Fibroblast of the conjunctiva (primary cell): Measurements from ENCODE around the gene KRT79.

Experiments
- DNase-seq: peaks from one replicate; pipeline ENCODE4 v3.0.0-alpha.2; 2010; ENCODE audit warnings: low read depth

KRT79 gene

GRCh38 chr12:52791271-52792184 is 42.6 kb downstream of the KRT79 start:
- DNase-seq: no peak

- DNase-seq: no peak
These were observed 43.5 kb downstream of the KRT79 start for GRCh38 chr12:52790427-52791270.

GRCh38 chr12:52789637-52790426 is 44.3 kb downstream of the KRT79 start:
- no peak for DNase-seq

GRCh38 chr12:52788876-52789636 is 45.1 kb downstream of the KRT79 start:
- DNase-seq: no peak

DNA sequence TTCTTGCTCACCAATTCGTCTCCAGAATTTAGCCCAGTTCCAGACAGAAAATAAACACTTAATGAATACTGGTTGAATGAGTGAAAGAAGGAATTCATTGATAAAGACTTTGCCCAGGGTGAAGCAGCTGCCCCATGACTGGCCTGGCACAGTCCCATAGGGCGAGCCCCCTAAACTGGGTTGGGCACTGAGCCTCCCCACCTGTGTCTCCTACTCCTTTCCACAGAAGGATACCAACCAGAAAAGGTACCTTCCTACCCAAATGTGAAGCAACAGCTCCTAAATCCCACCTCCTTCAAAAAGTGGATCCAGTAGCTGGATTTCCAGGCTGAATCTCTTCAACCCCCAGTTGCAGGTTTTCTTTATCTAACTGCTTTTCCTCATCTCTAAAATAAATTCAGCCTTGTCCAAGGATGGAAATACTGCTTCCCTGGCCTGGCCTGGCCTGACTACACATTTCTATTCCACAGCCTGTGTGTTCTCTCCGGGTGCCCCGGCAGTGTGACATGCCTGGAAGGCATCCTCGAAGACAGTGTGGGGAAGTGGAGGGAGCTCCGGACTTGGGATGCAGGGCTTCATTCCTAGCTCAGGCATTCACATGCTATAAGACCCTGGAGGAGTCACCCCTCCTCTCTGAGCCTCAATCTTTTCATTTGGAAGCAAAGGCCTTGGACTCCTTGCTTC is 45.8 kb downstream of the KRT79 start:
- no peak for DNase-seq

DNA sequence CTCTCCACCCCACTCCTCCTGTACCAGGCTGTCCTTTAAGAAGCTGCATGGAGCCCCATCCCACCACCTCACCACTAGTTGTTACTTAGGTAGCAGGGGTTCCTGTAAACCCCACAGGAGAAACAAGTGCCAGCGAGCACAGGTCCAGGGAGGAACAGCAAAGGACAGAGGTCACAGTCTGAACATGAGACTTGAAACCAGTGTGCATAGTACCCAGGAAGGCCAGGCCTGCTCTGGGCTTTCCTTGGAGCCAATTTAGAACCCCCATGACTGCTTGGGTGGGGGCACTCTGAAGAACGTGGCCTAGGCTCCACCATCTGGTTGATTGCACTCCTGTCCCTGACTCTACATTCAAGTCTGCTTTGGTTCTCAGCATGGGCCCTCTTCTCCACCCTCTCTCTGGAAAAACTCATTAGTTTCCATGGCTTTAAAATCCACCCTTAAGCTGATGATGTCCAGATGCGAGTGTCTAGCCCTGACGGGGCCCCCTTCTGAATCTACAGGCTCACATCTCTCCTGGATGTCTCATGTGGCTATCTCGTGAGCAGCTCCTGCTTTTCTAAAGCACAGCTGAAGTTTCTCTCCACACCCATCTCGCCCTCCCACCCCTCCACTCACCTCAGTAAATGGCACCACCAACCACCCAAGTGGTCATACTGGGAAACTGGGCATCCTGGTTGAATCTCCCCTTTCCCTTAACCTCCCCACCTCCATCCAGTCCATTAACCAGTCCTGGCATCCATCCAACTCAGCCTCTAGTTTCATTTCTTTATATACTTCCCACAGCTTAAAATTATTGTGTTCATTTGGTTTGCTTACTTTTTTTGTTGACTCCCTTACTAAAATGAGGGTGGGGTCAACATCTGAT is 46.6 kb downstream of the KRT79 start:
- DNase-seq: no peak

DNA sequence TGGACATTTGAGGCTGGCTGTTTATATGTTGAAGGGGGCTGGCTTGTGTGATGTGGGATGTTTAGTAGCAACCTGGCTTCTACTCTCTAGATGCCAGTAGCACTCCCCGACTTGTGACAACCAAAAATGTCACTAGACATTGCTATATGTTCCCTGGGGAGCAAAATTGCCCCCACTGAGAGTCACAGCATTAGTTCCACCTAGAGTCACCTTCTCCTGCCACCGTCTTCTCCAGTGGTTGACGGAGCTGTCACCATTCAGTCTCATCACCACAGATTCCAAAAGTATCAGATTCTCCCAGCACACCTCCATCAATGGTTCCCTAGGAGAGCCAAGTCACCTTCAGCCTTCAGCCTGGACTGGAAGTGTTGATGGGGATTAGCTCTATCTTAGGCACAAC is 49.2 kb downstream of the KRT79 start:
- no peak for DNase-seq

DNA sequence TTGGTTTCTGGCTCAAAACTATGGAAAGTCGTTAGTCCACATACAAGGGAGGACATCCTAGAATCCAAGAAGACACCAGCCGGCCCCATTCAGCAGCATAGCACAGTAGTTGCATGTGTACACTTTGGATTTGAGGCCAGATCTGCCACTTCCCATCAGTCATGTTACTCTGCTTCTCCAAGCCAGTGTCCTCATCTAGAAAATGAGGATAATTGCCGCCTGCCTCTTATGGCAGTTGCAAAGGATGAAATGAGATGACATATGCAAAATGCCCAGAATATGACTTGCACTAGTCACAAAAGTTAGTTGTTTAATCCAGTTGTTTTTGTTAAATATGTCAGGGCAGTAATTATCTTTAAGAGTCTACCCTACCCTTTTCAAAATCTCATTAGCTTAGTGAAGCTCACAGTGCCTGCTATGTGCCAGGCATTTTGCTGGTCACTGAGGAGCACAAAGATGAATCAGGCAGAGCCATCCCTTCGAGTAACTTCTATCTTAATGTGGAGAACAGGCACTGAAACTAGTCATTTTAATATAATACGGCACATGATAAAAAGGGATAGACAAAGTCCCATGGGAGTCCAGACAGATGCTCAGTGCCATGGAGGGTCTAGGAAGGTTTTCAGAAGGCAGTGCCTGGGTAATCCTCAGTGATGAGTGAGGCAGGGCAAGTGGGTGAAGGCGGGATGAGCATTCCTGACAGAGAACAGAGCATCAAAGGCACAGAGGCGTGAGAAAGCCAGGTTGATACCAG is 50.4 kb downstream of the KRT79 start:
- no peak for DNase-seq

DNA sequence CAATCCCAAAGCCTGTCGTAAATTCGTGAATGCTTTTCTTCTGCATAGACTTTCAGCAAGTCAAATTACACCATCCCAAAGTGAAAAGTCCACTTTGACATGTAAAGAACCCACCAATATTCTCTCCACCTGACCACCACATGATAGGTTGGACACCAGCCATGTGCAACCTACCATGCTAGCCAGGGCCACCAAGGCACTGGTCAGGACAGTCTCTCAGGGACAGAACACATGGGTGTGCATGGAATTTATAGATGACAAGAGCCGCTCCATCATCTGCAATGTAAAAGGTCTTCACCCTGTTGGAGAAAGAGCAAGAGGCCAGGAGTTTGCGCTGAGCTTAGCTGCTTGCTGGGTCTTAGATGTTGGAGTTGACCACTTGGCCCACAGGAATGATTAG is 51.6 kb downstream of the KRT79 start:
- DNase-seq: no peak

DNA sequence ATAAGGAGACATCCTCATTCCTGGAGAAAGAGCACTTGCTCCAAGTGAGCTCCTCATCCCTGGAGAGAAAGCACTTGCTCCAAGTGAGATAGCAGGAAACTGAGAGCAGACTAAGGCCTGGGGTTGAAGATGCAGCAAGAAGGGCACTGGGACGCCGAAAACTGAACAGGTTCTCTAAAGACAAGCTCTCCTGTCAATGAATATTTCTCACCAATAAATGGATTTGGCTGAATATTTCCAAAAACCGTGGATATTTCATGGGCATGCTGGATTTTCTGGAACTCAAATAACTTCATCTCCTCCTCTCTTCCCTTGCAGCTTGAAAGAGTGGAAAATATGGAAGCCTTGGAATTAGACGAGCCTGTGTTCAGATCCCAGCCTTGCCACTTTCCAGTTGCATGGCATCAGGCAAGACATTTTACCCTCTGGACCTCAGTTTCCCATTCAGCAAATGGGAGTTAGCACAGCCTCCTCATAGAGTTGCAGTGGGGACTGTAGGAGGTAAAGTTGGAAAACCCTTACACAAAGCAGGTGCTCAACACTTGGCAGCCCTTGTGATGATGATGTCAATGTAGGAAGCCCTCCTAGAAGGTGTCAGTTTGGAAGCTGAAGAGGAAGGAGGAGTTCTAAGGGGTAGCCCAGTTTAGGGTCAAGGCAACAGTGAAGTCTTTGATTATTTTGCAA is 52.6 kb downstream of the KRT79 start:
- no peak for DNase-seq

DNA sequence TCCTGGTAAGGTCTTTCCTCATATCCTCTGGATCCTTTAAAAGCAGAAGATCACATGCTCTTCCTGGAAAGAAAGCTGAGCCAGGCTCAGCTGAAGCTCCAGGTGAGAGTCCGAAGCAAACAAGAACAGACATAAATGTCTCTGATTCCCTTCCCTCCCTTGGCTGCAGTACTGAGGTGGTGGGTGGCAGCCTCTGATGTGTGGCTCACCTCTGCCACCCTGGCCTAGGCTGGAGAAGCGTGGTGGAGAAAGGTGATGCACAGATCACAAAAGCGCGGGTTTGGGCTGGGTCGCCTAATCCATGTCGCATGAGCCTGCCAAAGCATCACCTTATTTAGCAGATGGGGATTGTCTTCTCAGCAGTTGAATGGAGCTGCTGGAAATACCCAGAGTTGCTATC is 54.2 kb downstream of the KRT79 start:
- no peak for DNase-seq

GRCh38 chr12:52778833-52779232 is 55.3 kb downstream of the KRT79 start:
- DNase-seq: no peak

DNA sequence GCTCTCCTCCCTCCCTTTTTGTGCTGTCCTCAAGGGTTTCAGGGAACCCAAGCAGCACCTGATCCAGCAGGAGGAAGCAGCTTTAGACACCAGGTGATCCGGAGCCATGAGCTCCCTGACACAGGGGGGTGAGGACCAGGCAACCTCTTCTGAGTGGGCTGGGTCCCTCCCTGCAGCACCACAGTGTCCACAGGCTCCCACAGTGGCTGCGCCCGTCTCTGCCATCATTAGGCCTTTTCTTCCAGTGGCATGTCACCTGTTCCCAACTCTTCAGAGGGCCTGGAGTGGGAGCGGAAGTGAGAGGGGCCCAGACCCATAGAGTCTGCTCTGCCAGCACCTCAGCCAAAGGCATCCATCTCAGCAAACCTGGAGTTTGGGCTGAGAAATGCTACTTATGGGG is 56.5 kb downstream of the KRT79 start:
- DNase-seq: no peak

- no peak for DNase-seq
These were observed 57.2 kb downstream of the KRT79 start, which contains the start of gene KRT76 for GRCh38 chr12:52776913-52777395. TSS of gene KRT76 (minus strand) at chr12:52777345. CDS start at chr12:52777291, 54 bp downstream.

DNA sequence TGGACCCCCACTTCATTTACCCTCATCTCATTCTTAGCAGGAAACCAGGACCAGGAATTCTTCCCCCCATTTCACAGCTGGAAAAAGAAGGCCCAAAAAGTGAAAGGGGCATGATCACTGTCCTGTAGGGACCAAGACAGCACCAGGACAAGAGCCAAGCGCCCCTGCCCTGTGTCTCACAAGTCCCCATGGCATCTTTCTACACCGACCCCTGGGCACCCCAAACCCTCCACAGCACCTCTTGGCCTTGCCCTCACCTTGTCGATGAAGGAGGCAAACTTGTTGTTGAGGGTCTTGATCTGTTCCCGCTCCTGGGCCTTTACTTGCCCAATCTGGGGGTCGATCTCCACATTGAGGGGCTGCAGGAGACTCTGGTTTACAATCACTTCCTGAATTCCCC is 57.7 kb downstream of the KRT79 start:
- no peak for DNase-seq

DNA sequence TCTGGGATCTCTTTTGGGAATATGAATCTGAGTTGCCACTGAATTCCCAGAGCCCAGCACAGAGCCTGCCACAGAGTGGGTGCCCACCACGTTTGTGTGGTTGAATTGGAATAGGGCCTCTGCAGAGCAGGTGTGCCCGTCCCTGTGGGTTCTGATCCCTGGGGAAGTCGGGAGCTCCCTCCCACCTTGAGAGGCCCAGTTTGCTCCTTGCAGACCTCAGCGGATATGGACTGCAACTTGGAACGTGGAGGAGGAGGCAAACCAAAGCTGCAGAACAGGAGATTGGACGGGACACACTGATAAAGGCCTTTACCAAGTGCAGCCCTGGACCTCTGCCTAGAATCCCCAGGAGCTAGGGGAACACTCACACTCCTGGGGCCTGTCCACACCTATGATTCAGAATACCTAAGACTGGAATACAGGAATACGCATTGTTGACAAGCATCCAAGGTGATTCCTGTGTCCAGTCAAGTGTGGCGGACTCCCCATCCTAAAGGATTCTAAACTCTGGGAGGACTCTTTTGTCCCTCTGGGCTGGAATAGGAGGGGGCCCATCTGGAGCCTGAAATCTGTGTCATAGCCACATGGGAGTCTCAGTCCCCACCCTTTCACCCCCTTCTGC is 59.4 kb downstream of the KRT79 start:
- no peak for DNase-seq

- no peak for DNase-seq
These were observed 61.3 kb downstream of the KRT79 start for GRCh38 chr12:52772772-52773171.

- no peak for DNase-seq
These were observed 61.9 kb downstream of the KRT79 start for GRCh38 chr12:52772188-52772587.
